Colon (tissue), 2 donors: ENCODE results near the gene CAMKK2.
"Not testable (repeated sequence)": the region's sequence is repeated elsewhere in the genome, so short reads cannot be mapped to it uniquely, and the experiment has no call there.

ENCODE experiments used
- FAIRE-seq: peaks from 2 replicates; lab custom pipeline; 2012; peaks lifted over from hg19 to GRCh38; lab: Jason Lieb, UNC
- donor health status: control.
- donor health status: control.

CAMKK2 gene

GRCh38 chr12:121298411-121298810, 1.9 kb upstream of the CAMKK2 start:
- FAIRE-seq: not testable (repeated sequence)

DNA sequence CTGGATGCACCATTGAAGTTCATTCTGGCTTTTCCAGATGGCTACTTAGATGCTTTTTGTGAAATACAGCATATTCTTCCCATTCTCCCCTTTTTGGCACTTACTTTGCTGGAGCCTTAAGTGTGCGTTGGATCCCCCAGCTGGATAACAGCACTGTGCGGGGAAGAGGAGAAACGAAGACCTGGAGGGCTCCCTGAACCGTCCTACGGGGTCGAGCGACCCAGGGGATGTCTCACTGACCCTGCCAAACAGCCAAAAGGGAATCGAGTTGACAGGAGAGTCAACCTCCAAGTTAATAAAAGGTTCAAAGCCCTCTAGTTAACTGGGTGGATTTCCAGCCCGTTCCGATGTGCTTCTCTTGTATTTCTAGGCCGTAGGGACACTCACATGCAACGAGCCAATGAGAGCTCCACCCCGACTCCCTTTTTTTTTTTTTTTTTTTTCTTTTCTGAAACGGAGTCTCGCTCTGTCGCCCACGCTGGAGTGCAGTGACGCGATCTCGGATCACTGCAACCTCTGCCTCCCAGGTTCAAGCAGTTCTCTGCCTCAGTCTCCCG, 1.0 kb upstream of the CAMKK2 start:
- FAIRE-seq: no peak

DNA sequence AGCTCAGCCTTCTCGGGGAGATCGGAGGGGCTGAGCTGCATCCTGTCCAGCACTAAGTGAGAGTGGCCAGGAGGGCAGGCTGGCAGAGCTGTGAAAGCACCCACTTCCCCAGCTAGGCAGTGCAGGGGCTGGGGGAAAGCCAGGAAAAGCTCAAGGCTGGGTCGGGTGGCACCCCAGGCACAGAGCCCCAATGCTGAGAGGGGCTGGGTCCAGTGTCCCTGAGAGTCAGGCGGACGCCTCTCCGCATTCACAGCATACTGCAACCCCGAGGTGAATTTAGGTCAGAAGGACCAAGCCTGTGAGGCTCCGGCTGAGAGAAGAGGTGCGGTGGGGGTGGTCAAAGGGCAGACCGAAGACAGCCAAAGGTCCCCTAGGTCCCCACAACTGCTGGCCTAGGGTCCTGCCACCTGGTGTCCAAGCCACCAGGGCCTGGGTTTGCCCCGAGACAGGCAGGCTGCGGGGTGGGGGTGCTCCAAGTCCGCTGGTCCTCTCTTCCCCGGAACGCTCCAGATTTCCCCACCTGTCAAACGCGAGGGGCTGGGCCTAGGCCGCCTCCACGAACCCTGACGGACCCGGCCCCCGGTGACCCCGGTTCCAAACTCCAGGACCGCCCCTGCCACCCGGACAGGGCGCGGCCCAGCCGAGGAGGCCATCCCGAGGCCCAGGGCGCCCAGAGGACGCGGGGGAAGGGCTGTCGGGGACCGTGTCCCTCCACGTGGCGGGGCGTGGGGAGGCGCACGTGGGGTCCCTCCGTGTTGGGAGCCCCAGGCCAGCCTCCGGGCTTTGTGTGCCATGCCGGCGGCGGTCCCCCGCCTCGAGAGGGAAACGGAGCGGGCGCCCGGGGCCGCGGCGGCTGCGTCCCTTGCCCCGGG, 527 bp downstream of the CAMKK2 start:
- FAIRE-seq: no peak

DNA sequence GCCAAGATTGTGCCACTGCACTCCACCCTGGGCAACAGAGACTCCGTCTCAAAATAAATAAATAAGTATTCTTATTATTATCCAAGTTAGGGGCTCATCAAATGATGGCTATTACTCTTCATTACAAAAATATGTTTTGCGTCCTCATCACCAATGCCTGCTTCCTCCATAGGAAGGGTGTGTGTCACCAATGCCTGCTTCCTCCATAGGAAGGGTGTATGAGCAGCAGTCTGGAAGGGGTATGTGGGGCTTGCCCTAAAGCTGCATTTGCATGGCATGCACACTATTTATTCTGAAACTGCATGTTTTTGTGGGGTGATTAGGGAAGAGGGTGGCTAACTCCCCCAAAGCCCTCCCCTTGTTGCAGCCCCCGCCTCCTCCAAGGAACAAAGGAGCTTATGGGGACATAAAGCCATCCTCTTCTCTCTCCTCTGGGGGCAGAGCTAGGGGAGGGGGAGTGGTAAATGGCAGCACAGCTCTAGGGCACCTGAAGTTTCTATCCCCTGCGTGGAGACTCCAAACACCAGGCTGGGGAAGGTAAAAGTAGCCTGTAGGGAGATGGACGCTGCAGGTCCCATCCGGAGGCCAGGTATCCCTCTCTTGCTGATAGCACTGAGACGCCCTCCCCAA, 1.3 kb downstream of the CAMKK2 start:
- no peak for FAIRE-seq

- FAIRE-seq: no peak
Observed at GRCh38 chr12:121294151-121294889, 2.2 kb downstream of the CAMKK2 start.

DNA sequence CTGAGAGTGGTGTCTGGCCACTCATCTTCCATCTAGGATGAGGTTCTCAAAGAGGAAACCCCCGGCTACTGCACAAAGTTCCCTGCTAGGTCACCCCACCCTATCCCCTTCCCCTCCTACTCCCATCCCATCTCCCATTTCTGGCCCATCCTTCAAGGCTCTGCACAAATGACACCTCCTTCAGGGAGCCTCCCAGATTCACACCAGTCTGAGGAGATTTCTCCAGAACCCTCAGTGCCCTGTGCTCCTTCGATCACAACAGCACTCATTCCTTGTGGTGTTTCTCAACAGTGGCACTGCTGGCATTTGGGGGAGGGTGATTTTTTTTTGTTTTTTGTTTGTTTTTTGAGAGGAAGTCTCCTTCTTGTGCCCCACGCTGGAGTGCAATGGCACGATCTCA, 2.9 kb downstream of the CAMKK2 start:
- no peak for FAIRE-seq

GRCh38 chr12:121290410-121290809, 6.1 kb downstream of the CAMKK2 start:
- no peak for FAIRE-seq

- FAIRE-seq: no peak
Observed at GRCh38 chr12:121289962-121290361, 6.5 kb downstream of the CAMKK2 start.

GRCh38 chr12:121288986-121289385, 7.5 kb downstream of the CAMKK2 start:
- no peak for FAIRE-seq

- no peak for FAIRE-seq
Observed at GRCh38 chr12:121288158-121288845, 8.2 kb downstream of the CAMKK2 start.

DNA sequence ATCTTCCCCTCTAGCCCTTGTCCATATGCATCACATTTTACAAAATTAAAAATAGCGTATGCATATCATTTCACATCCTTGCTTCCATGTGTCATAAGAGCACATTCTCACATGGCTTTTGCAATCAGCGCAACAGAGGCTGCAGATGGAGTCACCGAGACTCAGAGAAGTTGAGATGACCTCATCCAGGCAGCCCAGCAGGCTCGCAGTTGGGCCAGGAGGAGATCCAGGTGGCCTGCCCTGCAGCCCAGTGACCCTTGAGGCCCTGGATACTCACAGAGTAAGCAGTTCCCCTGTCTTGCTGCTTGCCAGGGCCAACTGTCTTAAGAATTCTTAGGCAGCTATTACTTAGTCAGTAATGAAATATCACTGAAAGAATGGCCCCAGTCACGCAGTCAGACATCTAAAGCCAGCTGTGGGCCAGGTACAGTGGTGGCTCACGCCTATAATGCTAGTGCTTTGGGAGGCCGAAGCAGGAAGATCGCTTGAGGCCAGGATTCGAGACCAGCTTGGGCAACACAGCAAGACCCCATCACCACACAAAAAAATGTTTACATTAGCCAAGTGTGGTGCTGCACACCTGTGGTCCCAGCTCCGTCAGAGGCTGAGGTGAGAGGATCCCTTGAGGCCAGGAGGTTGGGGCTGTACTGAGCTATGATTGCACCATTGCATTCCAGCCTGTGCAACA, 9.1 kb downstream of the CAMKK2 start:
- no peak for FAIRE-seq

- no peak for FAIRE-seq
Observed at GRCh38 chr12:121285856-121286255, 10.7 kb downstream of the CAMKK2 start.

DNA sequence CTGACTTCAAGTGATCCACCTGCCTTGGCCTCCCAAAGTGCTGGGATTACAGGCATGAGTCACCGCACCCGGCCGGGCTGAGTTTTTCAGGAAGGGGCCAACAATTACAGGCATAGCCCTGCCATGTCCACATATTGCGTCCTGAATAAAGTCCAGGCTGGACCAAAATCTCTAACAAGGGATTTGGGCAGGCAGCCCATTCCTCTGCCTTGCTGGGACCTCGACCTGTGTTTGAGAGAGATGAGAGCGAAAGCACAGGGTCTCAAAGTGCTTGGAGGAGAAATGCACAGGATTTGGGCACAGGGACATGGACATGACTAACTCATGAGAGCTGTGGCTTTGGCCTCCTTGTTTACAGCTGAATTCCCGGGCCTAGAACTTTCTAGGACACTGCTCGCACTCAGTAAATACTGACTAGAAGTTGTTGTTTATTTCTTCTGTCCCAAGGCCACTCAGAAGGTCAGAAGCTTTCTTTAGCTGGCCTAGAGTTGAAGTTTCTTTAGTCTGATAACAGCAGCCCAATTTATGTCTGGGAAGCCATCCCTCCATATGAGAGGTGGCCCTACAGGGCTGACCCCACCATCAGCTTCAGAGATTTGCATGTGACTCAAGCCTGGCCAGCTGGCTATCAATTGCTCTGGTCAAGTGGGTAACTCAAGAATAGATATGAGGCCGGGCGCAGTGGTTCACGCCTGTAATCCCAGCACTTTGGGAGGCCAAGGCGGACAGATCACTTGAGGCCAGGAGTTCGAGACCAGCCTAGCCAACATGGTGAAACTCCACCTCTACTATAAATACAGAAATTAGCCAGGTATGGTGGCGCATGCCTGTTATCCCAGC, 11.7 kb downstream of the CAMKK2 start:
- FAIRE-seq: no peak

GRCh38 chr12:121283841-121284240, 12.7 kb downstream of the CAMKK2 start:
- no peak for FAIRE-seq

- FAIRE-seq: no peak
Observed at GRCh38 chr12:121283388-121283787, 13.1 kb downstream of the CAMKK2 start.

DNA sequence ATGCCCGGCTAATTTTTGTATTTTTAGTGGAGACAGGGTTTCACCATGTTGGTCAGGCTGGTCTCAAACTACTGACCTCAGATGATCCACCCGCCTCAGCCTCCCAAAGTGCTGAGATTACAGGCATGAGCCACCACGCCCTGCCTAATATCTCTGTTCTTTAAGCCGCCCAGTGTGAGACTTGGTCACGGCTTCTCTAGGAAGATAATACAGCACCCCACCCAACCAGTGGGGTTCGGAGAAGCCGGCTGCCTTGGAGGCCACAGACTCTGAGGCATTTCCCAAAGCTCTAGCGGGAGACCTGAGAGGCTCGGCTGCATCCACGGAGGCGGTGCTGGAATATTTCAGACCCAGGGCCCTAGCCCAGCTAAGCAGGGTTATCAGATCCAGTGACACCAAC, 13.6 kb downstream of the CAMKK2 start:
- not testable (repeated sequence) for FAIRE-seq

- FAIRE-seq: no peak
Observed at GRCh38 chr12:121282072-121282742, 14.3 kb downstream of the CAMKK2 start.

GRCh38 chr12:121281116-121281515, 15.4 kb downstream of the CAMKK2 start:
- FAIRE-seq: not testable (repeated sequence)

DNA sequence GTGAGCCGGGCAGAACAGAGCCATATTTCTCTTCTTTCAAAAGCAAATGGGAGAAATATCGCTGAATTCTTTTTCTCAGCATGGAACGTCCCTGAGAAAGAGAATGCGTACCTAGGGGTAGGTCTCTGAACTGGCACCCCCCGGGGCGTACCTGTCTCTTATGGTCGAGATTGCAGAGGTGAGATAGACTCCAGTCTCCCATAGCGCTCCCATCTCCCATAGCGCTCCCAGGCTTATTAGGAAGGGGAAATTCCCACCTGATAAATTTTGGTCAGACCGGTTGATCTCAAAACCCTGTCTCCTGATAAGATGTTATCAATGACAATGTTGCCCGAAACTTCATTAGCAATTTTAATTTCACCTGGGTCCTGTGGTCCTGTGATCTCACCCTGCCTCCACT, 16.0 kb downstream of the CAMKK2 start:
- FAIRE-seq: not testable (repeated sequence)

DNA sequence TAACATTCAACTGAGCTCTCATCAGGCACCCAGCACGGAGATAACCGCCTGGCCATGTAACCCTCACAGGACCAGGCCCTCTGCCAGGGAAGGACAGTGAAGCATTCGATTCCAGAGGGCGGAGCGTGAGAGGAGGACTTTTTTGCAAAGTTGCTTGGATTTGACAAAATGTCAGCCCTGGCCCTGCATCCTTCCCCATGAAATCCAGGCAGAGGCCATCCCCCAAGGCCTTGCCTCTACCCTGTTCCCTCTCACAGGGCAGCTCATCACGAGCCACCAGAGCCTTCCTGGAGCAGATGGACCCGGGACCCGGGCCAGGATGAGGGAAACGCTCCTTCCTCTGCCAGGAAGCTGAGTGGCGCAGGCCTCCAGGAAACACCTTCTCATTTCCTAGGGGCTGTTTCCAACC, 17.0 kb downstream of the CAMKK2 start:
- no peak for FAIRE-seq
